ENCODE data around the gene STRN4. TPM values are rescaled to one million over a fixed set of nuclear protein-coding genes. Genes with fewer than 3 reads are reported as not detected.

Gene STRN4, protein sequence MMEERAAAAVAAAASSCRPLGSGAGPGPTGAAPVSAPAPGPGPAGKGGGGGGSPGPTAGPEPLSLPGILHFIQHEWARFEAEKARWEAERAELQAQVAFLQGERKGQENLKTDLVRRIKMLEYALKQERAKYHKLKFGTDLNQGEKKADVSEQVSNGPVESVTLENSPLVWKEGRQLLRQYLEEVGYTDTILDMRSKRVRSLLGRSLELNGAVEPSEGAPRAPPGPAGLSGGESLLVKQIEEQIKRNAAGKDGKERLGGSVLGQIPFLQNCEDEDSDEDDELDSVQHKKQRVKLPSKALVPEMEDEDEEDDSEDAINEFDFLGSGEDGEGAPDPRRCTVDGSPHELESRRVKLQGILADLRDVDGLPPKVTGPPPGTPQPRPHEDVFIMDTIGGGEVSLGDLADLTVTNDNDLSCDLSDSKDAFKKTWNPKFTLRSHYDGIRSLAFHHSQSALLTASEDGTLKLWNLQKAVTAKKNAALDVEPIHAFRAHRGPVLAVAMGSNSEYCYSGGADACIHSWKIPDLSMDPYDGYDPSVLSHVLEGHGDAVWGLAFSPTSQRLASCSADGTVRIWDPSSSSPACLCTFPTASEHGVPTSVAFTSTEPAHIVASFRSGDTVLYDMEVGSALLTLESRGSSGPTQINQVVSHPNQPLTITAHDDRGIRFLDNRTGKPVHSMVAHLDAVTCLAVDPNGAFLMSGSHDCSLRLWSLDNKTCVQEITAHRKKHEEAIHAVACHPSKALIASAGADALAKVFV
- total RNA-seq, result 10 to 100 TPM; 60.7 to 69.9 TPM

DNA sequence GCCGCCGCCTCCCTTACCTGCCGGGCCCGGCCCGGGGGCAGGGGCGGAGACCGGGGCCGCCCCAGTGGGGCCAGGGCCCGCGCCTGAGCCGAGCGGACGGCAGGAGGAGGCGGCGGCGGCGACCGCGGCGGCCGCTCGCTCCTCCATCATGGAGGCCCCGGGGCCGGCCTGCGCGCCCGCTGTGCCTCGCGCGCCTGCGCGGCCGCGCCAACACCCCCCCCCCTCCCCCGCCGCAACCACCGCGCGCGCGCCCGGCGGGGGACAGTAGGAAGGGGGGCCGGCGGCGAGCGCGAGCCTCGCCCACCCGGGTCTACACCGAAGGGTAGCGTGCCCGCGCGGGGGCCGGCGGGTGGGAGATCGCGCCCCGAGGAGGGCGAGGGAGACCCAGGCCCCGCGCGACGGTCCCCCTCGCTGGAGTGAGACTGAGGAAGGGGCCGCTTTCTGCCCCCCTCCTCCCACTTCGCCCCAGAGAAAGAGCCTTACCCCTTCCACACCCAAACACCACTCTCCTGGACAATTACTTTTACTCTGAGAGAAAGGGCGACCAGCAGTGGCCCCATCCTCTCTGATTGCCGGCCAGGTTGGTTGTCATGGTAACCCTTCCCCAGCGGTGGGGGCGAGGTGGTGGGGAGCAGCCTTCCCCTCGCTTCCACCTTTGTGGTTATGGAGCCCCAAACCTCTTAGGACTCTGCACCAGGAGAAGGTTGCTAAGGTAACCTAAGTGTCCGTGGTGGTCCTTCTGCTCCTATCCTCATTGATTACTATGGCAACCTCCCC lies at the start of gene STRN4:
STRN4 (minus strand) TSS at position 170 of the 777 bp plus-strand sequence; CDS start at position 150, 20 bp downstream.
- peaks cover 28% of the 10 kb centered on the region for H3K36me3 Mint-ChIP-seq (ENCODE audit: low read depth)
- peak within 1 kb of the TSS; percentile 94 for H3K4me3 Mint-ChIP-seq
- H3K27ac Mint-ChIP-seq, result peak within 1 kb of the TSS; percentile 94
- peaks cover 31% of the 10 kb centered on the region for H3K4me1 Mint-ChIP-seq
- H3K27me3 Mint-ChIP-seq, result no peaks in the 10 kb centered on the region
- no peaks in the 10 kb centered on the region for H3K9me3 Mint-ChIP-seq
- ATAC-seq (replicated peaks), result peak; percentile 75

DNA sequence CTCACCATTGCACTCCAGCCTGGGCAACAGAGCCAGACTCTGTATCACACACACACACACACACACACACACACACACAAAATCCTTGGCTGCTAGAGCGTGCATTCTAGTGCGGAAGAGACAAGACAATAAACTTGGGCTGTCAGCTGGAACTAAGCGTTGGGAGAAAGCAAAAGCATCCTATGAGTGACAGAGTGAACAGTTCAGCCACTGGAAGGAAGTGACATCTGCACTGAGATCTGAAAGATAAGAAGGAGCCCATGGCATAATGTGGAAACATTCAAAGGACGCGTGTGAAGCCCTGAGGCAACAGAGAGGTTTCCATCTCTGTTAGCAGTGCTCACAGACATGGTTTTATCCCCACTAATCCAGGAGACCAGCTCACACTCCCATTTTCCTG lies 45.7 kb upstream of the STRN4 start:
- ATAC-seq (replicated peaks), result no peak
- Mint-ChIP-seq H3K4me3 (peak overlapping the region; percentile 49), H3K9me3 (no peaks in the 10 kb centered on the region), H3K4me1 (peaks cover 11% of the 10 kb centered on the region), H3K36me3 (ENCODE audit: low read depth) (peaks cover 5% of the 10 kb centered on the region), H3K27me3 (no peaks in the 10 kb centered on the region), H3K27ac (peak overlapping the region; percentile 43)

DNA sequence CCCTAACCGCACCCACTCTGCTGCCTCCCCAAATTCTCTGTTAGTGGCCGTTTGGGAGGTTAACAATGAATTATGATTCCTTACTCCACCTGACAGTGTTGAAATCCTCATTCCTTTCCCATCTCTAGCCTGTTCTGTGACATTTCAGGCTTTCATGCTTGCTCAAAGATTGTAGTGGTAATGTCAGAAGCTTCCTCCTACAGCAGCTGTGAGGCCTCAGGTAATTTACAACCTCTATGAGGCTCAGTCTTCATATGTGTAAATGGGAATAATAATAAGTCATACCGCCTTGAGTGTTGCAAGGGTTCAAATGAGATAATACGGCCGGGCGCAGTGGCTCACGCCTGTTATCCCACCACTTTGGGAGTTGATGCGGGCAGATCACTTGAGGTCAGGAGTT lies 43.1 kb upstream of the STRN4 start:
- Mint-ChIP-seq H3K36me3 (ENCODE audit: low read depth) (peaks cover 30% of the 10 kb centered on the region), H3K4me3 (peak overlapping the region; percentile 97), H3K4me1 (peaks cover 20% of the 10 kb centered on the region), H3K27ac (peak overlapping the region; percentile 99), H3K27me3 (no peaks in the 10 kb centered on the region), H3K9me3 (no peaks in the 10 kb centered on the region)
- ATAC-seq (replicated peaks), result no peak

DNA sequence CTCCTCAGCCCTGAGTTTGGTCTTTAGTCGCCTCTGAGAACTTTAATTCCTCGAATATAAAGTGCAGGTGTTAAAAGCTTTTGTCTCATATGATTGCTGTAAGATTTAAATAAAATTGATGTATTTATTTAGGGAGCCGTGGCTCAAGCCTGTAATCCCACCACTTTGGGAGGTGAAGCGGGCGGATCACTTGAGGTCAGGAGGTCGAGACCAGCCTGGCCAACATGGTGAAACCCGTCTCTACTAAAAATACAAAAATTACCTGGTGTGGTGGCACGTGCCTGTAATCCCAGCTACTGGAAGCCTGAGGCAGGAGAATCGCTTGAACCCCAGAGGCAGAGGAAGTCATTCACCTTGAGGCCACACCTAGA lies 42.7 kb upstream of the STRN4 start:
- no peaks in the 10 kb centered on the region for H3K9me3 Mint-ChIP-seq
- H3K27me3 Mint-ChIP-seq, result no peaks in the 10 kb centered on the region
- H3K4me1 Mint-ChIP-seq, result peaks cover 24% of the 10 kb centered on the region
- peaks cover 35% of the 10 kb centered on the region for H3K36me3 Mint-ChIP-seq (ENCODE audit: low read depth)
- peak overlapping the region; percentile 99 for H3K27ac Mint-ChIP-seq
- no peak for ATAC-seq (replicated peaks)
- H3K4me3 Mint-ChIP-seq, result peak overlapping the region; percentile 97

DNA sequence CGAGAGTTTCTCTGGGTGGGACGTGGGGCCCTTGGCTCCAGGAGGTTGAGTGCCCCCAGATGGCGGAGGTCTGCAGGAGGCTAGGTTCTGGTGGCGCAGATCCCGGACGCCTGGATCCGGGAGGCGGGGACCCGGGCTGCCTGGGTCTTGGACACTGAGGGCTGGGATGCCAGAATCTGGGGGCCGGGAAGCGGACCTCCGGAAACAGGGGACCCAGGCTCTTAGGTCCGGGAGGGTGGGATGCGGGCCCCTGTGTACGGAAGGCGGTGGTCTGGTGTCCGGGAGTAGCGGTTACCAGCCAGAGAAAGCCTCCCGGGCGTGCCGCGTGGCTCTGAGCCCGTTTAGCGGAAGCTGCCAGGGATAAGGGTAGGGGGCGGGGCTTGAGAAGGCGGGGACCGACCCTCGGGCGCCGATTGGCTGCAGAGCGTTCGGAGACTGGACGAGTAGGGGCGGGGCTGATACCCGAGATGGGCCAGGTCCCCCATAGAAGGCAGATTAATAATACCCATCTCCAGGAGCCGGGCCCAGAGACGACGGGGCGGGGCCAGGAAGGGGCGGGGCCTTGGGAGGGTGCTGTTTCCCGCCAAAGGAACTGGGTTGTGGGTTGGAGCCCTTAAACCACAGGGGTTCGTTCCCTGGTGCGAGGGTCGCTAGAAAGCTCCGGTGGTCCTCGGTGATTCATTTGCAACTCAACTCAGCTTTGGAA lies 42.2 kb upstream of the STRN4 start, which contains the start of gene SLC1A5:
SLC1A5 (minus strand) TSS at position 333 of the 706 bp plus-strand sequence. CDS start 629 bp downstream, outside the sequence.
- H3K9me3 Mint-ChIP-seq, result no peaks in the 10 kb centered on the region
- H3K36me3 Mint-ChIP-seq (ENCODE audit: low read depth), result peaks cover 40% of the 10 kb centered on the region
- H3K27me3 Mint-ChIP-seq, result no peaks in the 10 kb centered on the region
- H3K4me3 Mint-ChIP-seq, result peak within 1 kb of the TSS; percentile 97
- H3K4me1 Mint-ChIP-seq, result peaks cover 30% of the 10 kb centered on the region
- peak within 1 kb of the TSS; percentile 99 for H3K27ac Mint-ChIP-seq
- peak; percentile 84 for ATAC-seq (replicated peaks)

DNA sequence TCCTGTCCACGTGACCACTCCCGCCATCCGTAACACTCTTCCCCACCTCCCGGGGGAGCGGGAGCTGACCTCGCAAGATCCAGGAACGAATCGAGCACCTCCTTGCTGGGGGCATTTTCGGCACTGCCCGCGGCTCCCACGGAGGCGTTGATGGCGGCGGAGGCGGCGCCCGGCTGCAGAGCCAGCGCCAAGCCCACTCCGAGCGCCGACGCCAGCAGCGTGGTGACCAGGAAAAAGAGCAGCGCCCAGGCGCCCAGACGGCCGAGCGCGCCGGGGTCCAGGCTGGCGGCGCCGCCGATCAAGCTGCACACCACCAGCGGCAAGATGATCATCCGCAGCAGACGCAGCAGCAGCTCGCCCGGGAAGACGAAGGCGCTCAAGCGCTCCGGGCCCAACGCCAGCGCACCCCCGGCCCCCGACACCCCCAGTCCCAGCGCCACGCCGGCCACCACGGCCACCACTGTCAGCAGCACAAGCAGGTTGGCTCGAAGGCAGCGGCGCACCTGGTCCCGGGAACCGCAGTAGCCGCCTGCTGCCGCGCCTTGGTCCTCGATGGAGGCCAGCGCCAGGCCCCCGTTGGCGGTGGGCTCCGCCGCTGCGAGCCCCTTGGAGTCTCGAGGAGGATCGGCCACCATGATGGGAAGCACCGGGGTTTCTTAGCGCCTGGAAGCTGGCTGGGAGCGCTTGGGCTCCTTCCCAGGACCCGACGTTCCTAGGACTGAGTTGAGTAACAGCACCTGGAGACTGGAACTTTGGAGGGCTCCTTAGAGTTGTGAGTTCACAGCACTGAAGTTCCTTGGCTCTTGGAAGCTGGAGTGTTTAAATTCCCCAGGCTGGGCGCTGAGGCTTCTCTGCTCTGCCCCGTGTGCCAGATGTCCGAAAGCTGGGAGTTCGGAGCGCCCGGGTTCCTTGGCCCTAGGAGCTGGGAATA lies 41.3 kb upstream of the STRN4 start:
- ATAC-seq (replicated peaks), result no peak
- H3K4me3 Mint-ChIP-seq, result peak overlapping the region; percentile 97
- H3K27ac Mint-ChIP-seq, result peak overlapping the region; percentile 99
- no peaks in the 10 kb centered on the region for H3K9me3 Mint-ChIP-seq
- H3K36me3 Mint-ChIP-seq (ENCODE audit: low read depth), result peaks cover 48% of the 10 kb centered on the region
- no peaks in the 10 kb centered on the region for H3K27me3 Mint-ChIP-seq
- peaks cover 36% of the 10 kb centered on the region for H3K4me1 Mint-ChIP-seq

DNA sequence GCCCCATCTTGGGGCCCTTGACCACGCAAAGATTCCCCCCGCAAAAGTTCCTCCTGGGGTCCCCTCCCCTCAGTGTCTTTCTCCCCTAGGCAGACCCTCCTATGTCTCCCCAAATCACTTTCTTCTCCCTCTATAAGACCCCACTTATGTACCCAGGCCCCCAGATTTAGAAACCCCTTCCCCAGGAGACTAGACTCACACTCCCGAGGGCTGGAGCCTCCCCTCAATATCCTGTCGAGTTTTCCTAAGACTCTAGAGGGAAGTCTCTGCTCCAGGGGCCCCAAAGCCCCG lies 40.7 kb upstream of the STRN4 start:
- no peaks in the 10 kb centered on the region for H3K27me3 Mint-ChIP-seq
- peak overlapping the region; percentile 99 for H3K27ac Mint-ChIP-seq
- ATAC-seq (replicated peaks), result no peak
- peak overlapping the region; percentile 97 for H3K4me3 Mint-ChIP-seq
- no peaks in the 10 kb centered on the region for H3K9me3 Mint-ChIP-seq
- H3K36me3 Mint-ChIP-seq (ENCODE audit: low read depth), result peaks cover 54% of the 10 kb centered on the region
- peaks cover 34% of the 10 kb centered on the region for H3K4me1 Mint-ChIP-seq

DNA sequence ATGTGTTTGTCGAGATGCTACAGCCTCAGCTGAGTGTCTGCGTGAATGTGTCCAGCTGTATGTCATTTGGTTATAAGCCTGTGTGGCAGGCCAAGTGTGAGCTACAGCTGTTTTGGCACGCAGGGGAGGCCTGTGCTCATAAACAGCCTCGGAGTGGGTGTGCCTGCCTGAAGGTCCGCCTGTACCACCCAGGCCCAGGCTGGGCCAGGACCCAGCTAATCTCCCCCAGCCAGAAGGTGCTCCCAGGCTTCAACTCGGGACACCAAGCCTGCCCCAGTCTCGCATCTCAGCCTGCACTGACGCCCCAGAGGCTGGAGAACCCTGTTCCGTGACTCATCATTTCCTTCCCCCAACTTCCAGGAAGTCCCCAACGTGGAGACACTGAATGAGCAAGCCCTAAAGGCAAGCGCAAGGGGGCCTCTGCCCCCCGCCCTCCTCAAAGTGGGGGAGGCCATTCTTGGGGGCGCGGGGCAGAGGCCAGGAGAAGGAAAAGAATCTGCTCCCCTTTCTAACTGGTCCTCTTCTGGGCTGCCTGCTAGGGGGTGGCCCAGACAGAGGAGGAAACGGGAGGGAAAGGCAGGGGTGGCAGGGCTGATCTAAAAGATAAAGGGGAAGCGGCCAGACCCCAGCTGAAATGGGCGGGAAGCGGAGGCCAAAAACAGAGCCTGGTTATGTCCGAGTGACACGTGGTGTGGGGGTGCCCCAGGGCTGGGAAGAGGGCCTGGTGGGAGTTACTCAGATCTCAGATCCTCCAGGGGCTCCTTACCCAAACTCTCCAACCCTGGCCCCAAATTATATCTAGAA lies 40.2 kb upstream of the STRN4 start:
- peak; percentile 68 for ATAC-seq (replicated peaks)
- Mint-ChIP-seq H3K36me3 (ENCODE audit: low read depth) (peaks cover 60% of the 10 kb centered on the region), H3K4me1 (peaks cover 31% of the 10 kb centered on the region), H3K27me3 (no peaks in the 10 kb centered on the region), H3K4me3 (peak overlapping the region; percentile 97), H3K27ac (peak overlapping the region; percentile 99), H3K9me3 (no peaks in the 10 kb centered on the region)

DNA sequence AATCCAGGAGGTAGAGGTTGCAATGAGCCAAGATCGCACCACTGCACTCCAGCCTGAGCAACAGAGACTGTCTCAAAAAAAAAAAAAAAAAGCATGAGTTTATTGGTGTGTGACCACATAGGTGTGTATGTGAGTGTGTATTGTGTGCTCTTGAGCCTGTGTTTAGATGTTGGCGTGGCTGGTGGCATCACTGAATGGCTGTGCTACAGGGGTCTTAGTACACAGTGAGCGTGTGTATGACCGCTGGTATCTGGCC lies 39.7 kb upstream of the STRN4 start:
- peak overlapping the region; percentile 97 for H3K4me3 Mint-ChIP-seq
- no peaks in the 10 kb centered on the region for H3K9me3 Mint-ChIP-seq
- H3K36me3 Mint-ChIP-seq (ENCODE audit: low read depth), result peaks cover 65% of the 10 kb centered on the region
- peaks cover 31% of the 10 kb centered on the region for H3K4me1 Mint-ChIP-seq
- no peak for ATAC-seq (replicated peaks)
- H3K27me3 Mint-ChIP-seq, result no peaks in the 10 kb centered on the region
- H3K27ac Mint-ChIP-seq, result peak overlapping the region; percentile 99

DNA sequence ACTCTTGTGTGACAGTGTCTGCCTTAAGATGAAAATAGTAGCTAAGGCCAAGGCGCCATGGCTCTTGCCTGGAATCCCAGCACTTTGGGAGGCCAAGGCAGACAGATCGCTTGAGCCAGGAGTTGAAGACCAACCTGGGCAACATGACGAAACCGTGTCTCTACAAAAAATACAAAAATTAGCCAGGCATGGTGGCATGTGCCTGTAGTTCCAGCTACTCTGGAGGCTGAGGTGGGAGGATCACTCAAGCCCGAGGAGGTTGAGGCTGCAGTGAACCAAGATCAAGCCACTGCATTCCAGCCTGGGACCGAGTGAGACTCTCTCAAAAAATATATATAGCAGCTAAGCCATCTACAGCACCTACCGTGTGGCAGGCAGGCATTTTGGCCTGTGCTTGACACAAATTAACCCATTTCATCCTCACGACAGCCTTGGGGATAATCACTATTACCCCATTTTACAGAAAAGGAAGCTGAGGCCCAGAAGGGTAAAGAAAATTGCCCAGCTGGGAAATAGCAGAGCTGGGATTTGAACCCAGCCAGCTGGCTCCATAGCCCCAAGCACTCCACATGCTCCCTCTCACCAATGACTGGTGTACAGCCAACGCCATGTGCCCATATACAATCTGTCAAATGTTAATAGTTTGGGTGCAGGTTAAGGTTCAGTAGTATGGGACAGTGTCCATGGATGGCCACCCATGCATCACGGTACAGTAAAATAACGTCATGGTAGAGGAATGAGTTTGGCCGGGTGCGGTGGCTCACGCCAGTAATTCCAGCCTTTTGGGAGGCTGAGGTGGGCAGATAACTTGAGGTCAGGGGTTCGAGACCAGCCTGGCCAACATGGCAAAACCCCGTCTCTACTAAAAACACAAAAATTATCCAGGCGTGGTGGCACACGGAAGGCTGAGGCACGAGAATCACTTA lies 39.1 kb upstream of the STRN4 start:
- Mint-ChIP-seq H3K4me1 (peaks cover 31% of the 10 kb centered on the region), H3K27me3 (no peaks in the 10 kb centered on the region), H3K36me3 (ENCODE audit: low read depth) (peaks cover 68% of the 10 kb centered on the region), H3K9me3 (no peaks in the 10 kb centered on the region), H3K4me3 (peak overlapping the region; percentile 97), H3K27ac (peak overlapping the region; percentile 99)
- no peak for ATAC-seq (replicated peaks)

DNA sequence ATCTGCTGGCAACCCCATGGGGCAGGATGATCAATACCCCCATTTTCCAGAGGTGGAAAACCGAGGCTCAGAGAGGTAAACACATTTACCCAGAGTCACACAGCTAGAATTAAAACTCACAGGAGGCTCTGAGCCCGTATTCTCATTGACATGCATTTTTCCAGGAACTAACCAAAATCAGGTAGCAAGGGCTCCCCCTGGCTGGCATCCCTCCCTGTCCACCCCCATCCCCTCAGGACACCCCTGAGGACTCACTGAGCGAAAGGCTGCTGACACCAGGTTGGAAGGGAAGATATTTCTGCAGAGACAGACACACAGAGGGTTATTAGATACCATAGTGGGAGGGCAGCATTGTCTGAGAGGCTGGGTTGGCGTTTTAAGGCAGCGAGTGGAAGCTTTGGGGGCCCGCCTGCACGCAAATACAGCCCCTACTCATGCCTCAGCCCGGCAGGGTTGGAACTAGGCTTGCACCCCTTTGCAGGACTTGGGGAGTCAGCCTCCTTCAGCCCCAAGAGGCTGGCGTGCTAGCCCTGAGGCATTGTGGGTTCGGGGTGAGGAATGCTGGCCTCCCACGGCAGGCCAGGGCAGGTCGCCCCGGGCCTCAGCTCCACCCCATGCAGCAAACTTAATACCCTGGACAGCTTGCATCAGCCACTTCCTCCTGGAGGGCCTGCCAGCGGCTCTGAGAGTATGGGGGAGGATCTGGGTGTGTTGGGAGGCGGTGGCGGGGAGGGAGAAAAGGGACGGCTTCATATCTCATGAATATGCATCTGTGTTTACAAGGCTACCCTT lies 38.2 kb upstream of the STRN4 start:
- Mint-ChIP-seq H3K4me3 (peak overlapping the region; percentile 97), H3K36me3 (ENCODE audit: low read depth) (peaks cover 77% of the 10 kb centered on the region), H3K4me1 (peaks cover 30% of the 10 kb centered on the region), H3K27ac (peak overlapping the region; percentile 99), H3K27me3 (no peaks in the 10 kb centered on the region), H3K9me3 (no peaks in the 10 kb centered on the region)
- peak; percentile 49 for ATAC-seq (replicated peaks)
